ENCODE data around the gene MRGPRD. TPM values are rescaled to one million over a fixed set of nuclear protein-coding genes. Genes with fewer than 3 reads are reported as not detected.

The MRGPRD gene
- total and polyA plus RNA-seq, 10 of the 15 experiments (the other 5 are each of a cell fraction or from before 2014, with no cell fraction given) = not detected

- in situ Hi-C loops (cut with MboI) (no loop called here), intact Hi-C loops (cut with micrococcal nuclease; ENCODE audit: unreplicated experiment) (no loop called here)
- H3K27me3 ChIP-seq (replicated peaks in 1 of 2; ENCODE audit: control insufficient read depth in 2 of 2, insufficient read depth in 2 of 2, low read length in 1 of 2) = no peaks in the 10 kb centered on the region
- no peak overlapping the region for H2AFZ ChIP-seq (ENCODE audit: control insufficient read depth, low read depth, low read length)
- ChIA-PET POLR2A (no interaction called here), SMC1A (ENCODE audit: uncharacterized antibody, unreplicated experiment) (no interaction called here), RAD21 (ENCODE audit: unreplicated experiment) (no interaction called here), CTCF (no interaction called here)
- no TSS peak for BruUV-seq (replicated peaks)
- no peak for ATAC-seq
- no peak overlapping the region for H3K4me3 ChIP-seq
- no peak for DNase-seq (ENCODE audit: low read depth, low spot score)
- no peaks in the 10 kb centered on the region for H3K9me3 ChIP-seq (replicated peaks; ENCODE audit: control insufficient read depth, insufficient read depth, low read length)
- 92% methylated on average over 18 of the region's 18 CpGs for WGBS (ENCODE audit: insufficient coverage, insufficient replicate concordance, low lambda C conversion rate, missing lambda C conversion rate)
- no peaks in the 10 kb centered on the region for H3K79me2 ChIP-seq (ENCODE audit: control insufficient read depth, insufficient read depth, low read length)
- H3K9ac ChIP-seq (ENCODE audit: control insufficient read depth, insufficient read depth, low read length) = no peak overlapping the region
- H3K4me1 ChIP-seq (ENCODE audit: control insufficient read depth, insufficient read depth, low read length) = no peaks in the 10 kb centered on the region; the same call in 1 of the 2 replicates
- FAIRE-seq = no peak
- peaks cover 2 to 15% of the 10 kb centered on the region in 2 experiments; a peak in 3 of 4 replicates for H3K36me3 ChIP-seq (ENCODE audit: control insufficient read depth in 2 of 2, insufficient read depth in 2 of 2, low read length in 1 of 2)
- no peaks in the 10 kb centered on the region for H4K20me1 ChIP-seq (ENCODE audit: control insufficient read depth, insufficient read depth)
- no peak overlapping the region for H3K27ac ChIP-seq (ENCODE audit: control insufficient read depth, insufficient read depth)
- H3K4me2 ChIP-seq (ENCODE audit: control insufficient read depth, insufficient read depth) = no peak overlapping the region
- TF ChIP-seq MXI1 (IDR thresholded peaks at IDR 0.05; ENCODE audit: low read depth, low read length) (no peak), HSF1 (IDR thresholded peaks at IDR 0.05; ENCODE audit: low read depth, low read length) (no peak), POLR2AphosphoS2 (IDR thresholded peaks at IDR 0.05; ENCODE audit: low read depth, low read length) (no peak), PRDM15 (CRISPR knock-in tag; IDR thresholded peaks at IDR 0.05) (no peak), SKIL (IDR thresholded peaks at IDR 0.05; ENCODE audit: low read depth, poor library complexity, severe bottlenecking) (no peak), IKZF2 (IDR thresholded peaks at IDR 0.05) (no peak), PAX8 (IDR thresholded peaks at IDR 0.05) (no peak), EZH2 (IDR thresholded peaks at IDR 0.05; ENCODE audit: borderline replicate concordance, control insufficient read depth, low read depth, low read length) (no peak), NFYB (IDR thresholded peaks at IDR 0.05; ENCODE audit: insufficient read depth, low read depth, low read length) (no peak), FOXK2 (IDR thresholded peaks at IDR 0.05) (no peak), RCOR1 (conservative IDR thresholded peaks at IDR 0.05; ENCODE audit: low read depth, low read length) (no peak), DPF2 (IDR thresholded peaks at IDR 0.05) (no peak), ESRRA (IDR thresholded peaks at IDR 0.05; ENCODE audit: low read length) (no peak)
- TF ChIP-seq, protein P1, sequence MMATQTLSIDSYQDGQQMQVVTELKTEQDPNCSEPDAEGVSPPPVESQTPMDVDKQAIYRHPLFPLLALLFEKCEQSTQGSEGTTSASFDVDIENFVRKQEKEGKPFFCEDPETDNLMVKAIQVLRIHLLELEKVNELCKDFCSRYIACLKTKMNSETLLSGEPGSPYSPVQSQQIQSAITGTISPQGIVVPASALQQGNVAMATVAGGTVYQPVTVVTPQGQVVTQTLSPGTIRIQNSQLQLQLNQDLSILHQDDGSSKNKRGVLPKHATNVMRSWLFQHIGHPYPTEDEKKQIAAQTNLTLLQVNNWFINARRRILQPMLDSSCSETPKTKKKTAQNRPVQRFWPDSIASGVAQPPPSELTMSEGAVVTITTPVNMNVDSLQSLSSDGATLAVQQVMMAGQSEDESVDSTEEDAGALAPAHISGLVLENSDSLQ (IDR thresholded peaks at IDR 0.05) = no peak
Measured at GRCh38 chr11:68941324-68942094, 39.3 kb downstream of the MRGPRD start.

Measured in GM12878 (cell line).